Panc1 (cell line): ENCODE results near the gene INPP4B.

ENCODE experiments used
- CTCF ChIP-seq: fragments of 450-650 bp; IDR thresholded peaks from 2 replicates; pipeline ENCODE4 v1.5.1; 2017; ENCODE audit warnings: mild to moderate bottlenecking
- POLR2AphosphoS5 ChIP-seq: IDR thresholded peaks from 2 replicates; pipeline ENCODE4 v1.6.1; 2012; ENCODE audit warnings: mild to moderate bottlenecking, low read depth, low read length, moderate library complexity
- REST ChIP-seq, 2 experiments: IDR thresholded peaks; 2 replicates each; pipeline ENCODE4 v1.6.1; 2011 to 2012; ENCODE audit warnings: low read depth in 2 of 2, control low read depth in 1 of 2, low read length in 1 of 2, mild to moderate bottlenecking in 1 of 2, moderate library complexity in 1 of 2; ENCODE audit not compliant: insufficient read depth in 1 of 2

GRCh38 chr4:142556048-142556447, 290.1 kb downstream of the INPP4B start:
- TF ChIP-seq CTCF (no peak), POLR2AphosphoS5 (no peak), REST (IDR thresholded peaks at IDR 0.05; ENCODE audit: insufficient read depth in 1 of 2, low read depth in 2 of 2, low read length in 1 of 2) (no peak)
